H1 (cell line): ENCODE results near the gene SOCS3. TPM values are rescaled to one million over a fixed set of nuclear protein-coding genes. Genes with fewer than 3 reads are reported as not detected.

Source experiments
- ASH2L ChIP-seq: fragments of 200-600, 300-600 bp; sonication (generic); IDR thresholded peaks from one replicate; pipeline ENCODE4 v1.7.1; 2017; ENCODE audit warnings: low read length
- HDAC2 ChIP-seq, 2 experiments: fragments of 300-600 bp in 1 of 2; sonication (generic) in 1 of 2; IDR thresholded peaks; 2 replicates each; pipeline ENCODE4 v1.6.1; 2011 to 2012; ENCODE audit warnings: low read depth in 2 of 2, low read length in 2 of 2, mild to moderate bottlenecking in 2 of 2, moderate library complexity in 2 of 2, borderline replicate concordance in 1 of 2, inconsistent platforms in 1 of 2
- HDAC6 ChIP-seq: IDR thresholded peaks from one replicate; pipeline ENCODE4 v1.7.1; 2012; ENCODE audit warnings: low read depth, mild to moderate bottlenecking, inconsistent platforms, low read length, moderate library complexity
- SIN3A ChIP-seq, 2 experiments: IDR thresholded peaks in 1 of 2; conservative IDR thresholded peaks in 1 of 2; 2 replicates each; pipeline ENCODE4 v1.6.1; 2011 to 2012; ENCODE audit warnings: low read length in 2 of 2, improper control_type of control experiment in 1 of 2, low read depth in 1 of 2, mild to moderate bottlenecking in 1 of 2
- polyA plus RNA-seq, 7 experiments: library from polyadenylated mRNA; depleted of rRNA in 3 of 7; stranded (reverse) in 5 of 7; unstranded in 2 of 7; fragments of >200 nt in 5 of 7; fragments of 200-250 nt in 2 of 7; gene quantifications; 1 replicate in 5 of 7; 2 replicates in 1 of 7; 4 replicates in 1 of 7; pipeline versions ENCODE4 v1.2.1 to v1.2.3, GENCODE V29; 2011 to 2013; ENCODE audit warnings: missing spikeins in 2 of 7, mixed read lengths in 2 of 7
- total RNA-seq: library from RNA; stranded (reverse); fragmentation: NEBNext Ultra II Directional; extraction: Animal tissue kit (Norgen Biotek cat#: 25700); gene quantifications from 2 replicates; pipeline ENCODE4 v1.2.1, GENCODE V29; 2021

The SOCS3 gene
- total and polyA plus RNA-seq, 2 of the 8 experiments (the other 6 are each of a cell fraction or from before 2014, with no cell fraction given), result 10.1 to 47.9 TPM

DNA sequence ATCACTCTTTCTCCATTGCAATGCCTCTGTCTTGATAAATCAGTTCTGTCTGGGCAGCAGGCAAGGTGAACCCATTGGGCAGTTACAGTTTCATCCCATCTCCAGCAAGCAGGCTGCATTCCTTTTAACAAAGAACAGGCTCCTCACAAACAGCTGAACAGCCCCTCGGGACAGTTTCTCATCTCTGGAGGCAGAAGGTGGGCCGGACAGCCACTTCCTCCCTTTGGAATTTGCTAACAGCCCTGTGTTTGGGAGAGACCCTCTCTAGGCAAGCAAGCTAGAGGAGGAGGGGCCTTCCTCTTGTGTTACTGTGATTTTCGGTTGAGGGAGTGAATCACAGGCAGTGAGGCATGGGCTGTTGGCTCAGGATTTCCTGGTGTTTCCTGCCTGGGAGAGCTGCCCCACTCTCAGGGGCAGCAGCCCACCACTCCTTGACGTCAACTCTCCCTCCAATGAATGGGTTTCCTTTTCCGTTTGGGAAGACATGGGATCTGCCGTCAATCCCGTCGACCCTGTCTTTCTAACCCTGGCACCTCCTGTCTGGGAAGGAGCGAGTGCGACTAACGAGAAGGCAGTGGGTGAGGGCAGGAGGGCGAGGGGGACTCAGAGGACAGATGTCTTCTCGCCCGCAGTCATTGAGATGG is 14.9 kb upstream of the SOCS3 start (continued):
- peak in 1 of 2 experiments; percentile 52; a peak in 2 of 4 replicates for TF ChIP-seq HDAC2 (IDR thresholded peaks at IDR 0.05; ENCODE audit: borderline replicate concordance in 1 of 2, low read depth in 2 of 2, low read length in 2 of 2)
- peak in 1 of 2 experiments; percentile 62; a peak in 2 of 4 replicates for TF ChIP-seq SIN3A (conservative IDR thresholded peaks at IDR 0.05 in 1 of 2, IDR thresholded peaks at IDR 0.05 in 1 of 2; ENCODE audit: low read depth in 1 of 2, low read length in 2 of 2)
- peak; percentile 44 for TF ChIP-seq ASH2L
- TF ChIP-seq HDAC6, result no peak
